HG03432 (cell line): ENCODE data around the gene GRID1.
A peak's percentile ranks its signal among the peaks of the same experiment; 100 is the strongest.
"Not testable (repeated sequence)": the region's sequence is repeated elsewhere in the genome, so short reads cannot be mapped to it uniquely, and the experiment has no call there.

Source experiments
- ATAC-seq: cut with Tn5 transposase; IDR thresholded peaks from one replicate; pipeline ENCODE4 v1.9.1; 2021; ENCODE audit warnings: mild to moderate bottlenecking, moderate library complexity; ENCODE audit not compliant: unreplicated experiment

The GRID1 gene

DNA sequence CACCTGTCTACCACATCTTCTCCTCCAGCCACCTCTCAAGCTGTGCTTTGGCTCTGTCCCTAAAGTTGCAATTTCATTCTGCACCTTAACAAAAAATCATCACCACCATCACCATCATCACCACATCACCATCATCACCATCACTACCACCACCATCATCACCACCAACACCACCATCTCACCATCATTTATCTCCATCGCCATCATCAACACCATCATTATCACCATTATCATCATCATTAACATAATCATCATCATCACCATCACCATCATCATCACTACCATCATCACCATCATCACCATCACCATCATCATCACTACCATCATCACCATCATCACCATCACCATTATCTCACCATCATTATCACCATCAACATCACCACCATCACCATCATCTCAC is 245.4 kb downstream of the GRID1 start:
- no peak for ATAC-seq

DNA sequence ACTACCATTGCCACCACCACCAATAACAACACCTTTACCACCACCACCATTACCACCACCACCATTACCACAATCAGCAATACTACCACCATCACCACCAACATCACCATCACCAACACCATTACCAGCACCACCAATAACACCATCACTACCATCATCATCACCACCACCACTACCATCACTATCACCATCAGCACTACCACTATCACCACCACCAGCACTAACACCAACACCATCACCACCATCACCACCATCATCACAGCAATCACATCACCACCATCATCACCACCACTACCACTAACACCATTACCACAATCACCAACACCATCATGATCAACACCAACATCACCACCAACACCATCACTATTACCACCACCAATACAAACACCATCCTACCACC is 249.5 kb downstream of the GRID1 start:
- ATAC-seq = no peak

DNA sequence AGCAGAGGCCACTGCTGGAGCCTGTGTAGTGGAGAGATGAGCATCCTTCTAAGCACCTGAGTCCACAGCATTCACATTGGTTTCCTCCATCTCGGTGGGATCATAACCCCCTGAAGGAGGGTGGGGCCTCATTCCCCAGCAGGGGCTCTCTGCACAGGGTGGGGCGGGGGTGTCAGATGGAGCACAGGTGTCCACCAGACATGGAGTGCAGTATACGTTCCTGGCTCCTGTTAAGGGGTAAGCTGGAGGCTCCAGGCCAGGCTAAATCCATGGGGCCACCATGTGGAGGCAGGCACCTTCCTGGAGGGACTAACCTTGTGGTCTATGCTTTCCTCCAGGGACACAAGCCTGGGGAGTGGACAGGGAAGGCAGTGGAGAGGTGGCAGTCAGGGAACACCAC is 252.6 kb downstream of the GRID1 start:
- no peak for ATAC-seq

DNA sequence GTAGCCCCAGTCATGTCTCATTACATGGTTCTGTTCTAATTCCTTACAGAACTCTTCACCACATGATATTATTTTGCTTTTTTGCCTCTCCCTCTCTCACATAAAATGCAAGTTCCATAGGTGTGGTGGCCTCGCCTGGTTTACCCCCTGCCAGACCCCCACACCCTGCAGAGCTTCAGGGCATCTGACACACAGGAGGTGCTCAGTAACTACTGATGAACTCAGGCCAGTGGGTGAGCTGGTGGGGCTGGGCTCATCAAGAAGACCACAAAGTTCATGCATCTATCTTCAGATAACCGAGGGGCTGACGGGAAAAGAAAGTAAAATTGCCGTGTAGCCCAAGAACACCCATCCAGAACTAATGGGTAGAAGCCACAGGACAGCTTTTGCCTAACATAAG is 253.1 kb downstream of the GRID1 start:
- ATAC-seq = no peak

DNA sequence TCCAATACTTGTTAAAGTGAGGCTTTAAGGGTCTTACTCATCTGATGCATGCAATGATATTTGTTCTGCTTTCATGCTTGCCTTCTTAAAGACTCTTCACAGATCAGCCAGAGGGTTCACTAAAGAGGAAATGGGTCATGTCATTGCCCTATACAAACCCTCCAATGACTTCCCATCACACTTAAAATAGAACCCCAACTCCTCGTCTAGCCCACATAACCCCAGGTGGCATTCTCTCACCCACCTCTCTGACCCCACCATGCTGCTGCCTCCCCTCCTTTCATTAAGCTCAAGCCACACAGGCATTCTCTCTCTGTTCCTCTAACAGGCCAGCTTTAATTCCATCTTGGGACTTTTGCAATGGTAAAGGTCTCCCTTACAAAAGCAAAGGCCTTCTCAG is 253.6 kb downstream of the GRID1 start:
- no peak for ATAC-seq

DNA sequence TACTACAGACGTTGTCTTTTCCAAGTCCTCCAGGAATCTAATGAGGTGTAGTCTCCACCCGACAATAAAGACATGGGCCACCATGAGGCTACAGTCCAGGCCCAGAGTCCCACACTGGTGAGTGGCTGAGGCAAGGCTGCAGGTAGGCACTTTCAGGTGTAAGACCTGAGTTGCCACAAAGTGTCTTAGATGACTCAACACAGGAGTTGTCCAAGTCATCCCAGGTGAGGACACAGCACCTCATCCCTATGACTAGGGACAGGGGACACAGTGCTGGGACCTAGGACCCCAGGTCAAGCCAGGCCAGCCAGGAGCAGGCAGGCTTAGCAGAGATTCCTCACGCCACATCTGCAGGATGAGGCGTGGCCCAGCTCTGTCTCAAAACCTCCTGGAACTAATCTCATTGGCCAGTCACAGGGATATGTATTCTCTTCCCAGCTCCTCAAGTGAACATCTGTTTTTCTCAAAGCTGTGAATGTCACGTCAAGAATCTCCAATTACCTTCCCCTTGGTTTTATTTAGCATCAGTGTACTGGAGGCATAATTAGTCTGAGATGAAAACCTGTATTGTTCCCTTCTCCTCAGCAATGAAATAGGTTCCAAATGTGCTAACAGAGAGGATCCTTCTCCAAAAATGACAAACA is 254.6 kb downstream of the GRID1 start:
- no peak for ATAC-seq

DNA sequence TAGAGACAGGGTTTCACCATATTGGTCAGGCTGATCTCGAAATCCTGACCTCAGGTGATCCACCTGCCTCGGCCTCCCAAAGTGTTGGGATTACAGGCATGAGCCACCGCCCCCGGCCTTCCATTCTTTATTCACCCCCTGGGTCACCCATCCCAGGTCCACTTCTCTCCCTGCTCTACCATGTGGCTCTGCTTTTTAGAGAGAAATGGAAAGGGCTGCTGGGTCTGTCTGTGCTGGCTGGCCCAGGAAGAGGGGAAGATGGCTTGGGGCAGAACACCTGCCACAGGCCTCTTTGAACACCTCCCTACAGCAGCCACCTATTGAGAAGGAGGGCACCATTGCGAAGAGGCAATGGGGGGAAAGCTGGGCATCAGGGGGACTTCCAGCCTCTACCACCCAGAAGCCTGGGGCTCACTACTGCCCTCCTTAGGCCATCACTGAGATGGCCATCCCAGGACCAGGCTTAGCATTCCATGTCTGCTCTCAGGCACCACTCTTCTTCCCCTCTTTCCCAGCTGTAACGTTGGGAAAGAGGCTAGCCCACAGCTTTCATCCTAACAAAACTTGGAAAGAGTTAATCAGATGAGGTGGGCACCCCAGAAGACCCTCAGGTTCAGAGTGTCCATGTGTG is 256.3 kb downstream of the GRID1 start:
- no peak for ATAC-seq

DNA sequence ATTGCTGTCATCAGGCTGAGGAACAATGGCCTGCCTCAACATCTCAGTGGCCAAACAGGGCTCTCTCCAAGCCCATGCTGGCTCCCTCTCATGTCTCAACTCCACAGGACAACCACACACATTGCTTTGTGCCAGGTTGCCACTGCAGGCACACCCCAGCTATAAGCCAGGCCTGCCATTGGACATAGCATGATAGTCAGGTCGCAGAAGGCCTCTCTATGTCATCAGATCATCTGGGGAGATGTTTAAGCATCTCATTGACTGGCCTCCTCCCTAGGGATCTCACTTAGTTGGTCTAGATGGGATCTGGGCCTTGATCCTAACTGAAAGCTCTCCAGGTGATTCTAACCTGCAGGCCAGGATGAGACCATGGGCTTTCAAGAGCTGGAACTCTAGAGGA is 257.2 kb downstream of the GRID1 start:
- no peak for ATAC-seq

DNA sequence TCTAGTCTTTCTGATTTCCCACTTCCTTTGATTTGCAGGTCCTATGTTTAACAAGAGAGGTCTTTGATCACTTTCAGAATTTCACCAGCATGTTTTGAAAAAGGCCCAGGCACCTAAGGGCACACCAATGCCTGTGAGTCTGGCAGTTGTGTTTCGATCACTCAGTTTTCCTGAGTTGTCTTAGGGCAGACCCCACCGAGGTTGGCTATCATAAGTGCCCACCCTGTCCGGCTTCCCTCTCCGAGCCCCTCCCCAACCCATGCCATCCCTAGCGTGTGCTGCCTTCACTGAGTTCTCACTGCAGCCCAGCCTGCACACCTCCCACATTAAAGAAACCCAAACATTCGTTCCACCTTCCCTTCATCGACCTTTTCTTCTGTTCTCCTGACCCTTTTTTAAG is 257.9 kb downstream of the GRID1 start:
- no peak for ATAC-seq

DNA sequence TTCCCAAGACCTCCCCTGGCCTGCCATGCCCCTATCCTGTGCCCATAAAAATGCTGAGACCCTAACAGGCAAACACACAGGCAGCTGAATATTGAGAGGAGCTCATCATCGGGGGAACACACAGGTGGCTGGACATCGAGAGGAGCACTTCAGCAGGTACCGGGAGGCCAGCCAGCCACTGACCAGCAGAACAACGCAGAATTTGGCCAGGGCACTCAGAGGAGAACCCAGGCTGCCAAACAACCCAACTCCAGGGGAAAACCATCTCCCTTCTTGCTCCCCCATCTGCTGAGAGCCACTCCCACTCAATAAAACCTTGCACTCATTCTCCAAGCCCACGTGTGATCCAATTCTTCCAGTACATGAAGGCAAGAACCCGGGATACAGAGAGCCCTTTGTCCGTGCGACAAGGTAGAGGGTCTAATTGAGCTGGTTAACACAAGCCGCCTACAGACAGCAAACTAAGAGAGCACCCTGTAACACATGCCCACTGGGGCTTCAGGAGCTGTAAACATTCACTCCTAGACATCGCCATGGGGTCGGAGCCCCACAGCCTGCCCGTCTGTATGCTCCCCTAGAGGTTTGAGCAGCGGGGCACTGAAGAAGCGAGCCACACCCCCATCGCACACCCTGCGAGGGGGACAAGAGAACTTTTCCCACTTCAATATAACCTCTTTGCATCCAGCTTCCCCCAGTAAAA is 258.8 kb downstream of the GRID1 start:
- ATAC-seq = not testable (repeated sequence)

DNA sequence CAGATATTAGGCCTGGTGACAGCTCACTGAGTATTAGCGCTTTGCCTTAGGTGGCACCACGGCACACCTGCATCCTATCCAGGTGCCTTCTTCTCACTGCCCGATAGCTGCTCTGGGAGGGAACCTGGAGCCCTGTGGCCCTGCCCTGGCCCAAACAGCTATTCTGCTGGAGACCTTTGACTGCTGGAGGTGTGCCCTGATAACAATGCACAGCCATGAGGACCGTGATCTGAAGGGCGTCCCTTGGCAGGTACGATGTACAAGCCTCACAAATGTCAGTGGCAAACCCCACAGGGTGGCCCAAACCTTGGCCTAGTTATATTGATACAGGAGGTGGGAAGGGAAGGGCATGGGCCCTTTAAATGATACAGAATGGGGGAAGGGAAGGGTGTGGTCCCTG is 259.5 kb downstream of the GRID1 start:
- no peak for ATAC-seq

DNA sequence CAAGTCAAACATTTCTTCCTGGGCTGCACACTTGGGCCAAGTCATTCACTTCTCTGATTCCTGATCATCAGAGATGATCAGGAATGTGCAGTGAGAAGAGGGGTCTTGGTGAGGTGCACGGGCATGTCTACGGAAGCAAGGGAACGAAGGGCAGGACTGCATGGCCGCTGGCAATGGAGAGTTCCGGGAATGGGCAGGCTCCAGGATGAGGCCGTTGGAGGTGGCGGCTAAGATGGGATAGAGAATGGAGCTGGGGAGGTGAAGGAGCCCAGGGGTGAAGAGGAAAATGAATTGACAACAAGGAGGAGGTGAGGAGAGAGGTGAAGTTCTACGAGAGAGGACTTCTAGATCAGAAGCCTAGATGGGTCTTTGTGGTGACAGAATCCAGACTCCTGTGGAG is 260.0 kb downstream of the GRID1 start:
- no peak for ATAC-seq

DNA sequence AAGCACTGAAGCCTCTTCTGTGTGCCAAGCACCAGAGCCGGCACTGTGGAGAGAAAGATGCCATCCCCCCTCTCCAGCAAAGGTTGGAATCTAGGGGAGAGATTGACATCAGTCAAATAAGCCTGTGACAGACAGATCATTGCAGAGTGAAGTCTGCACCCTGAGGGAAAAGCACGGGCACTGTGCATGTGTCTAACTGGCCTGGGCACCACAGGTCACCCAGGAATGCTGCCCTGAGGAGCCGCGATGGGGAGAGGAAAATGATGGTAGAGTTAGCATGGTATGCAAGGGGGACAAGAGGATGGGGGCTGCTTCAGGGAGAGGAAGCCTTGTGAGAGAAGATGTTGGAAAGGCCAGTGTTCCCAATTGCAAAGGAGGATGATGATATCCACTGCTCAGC is 261.0 kb downstream of the GRID1 start:
- ATAC-seq = no peak

DNA sequence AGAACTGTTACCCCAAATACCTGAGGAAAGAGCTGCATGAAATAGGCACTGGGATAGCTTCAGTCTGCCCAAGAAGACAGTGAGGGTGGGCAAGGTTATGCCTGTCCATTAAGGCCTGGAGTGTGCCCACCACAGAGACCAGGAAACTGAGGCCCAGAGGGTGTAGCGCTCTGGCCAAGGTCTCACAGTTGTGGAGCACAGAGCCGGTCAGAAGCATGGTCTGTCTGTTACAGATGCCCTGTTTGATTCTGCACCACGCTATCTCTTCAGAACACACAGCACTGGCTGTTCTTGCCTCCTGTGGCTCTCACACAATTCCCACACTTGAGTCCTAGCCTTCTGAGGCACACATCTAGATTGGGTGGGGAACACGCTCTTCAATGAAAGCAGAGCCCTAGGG is 261.4 kb downstream of the GRID1 start:
- no peak for ATAC-seq

DNA sequence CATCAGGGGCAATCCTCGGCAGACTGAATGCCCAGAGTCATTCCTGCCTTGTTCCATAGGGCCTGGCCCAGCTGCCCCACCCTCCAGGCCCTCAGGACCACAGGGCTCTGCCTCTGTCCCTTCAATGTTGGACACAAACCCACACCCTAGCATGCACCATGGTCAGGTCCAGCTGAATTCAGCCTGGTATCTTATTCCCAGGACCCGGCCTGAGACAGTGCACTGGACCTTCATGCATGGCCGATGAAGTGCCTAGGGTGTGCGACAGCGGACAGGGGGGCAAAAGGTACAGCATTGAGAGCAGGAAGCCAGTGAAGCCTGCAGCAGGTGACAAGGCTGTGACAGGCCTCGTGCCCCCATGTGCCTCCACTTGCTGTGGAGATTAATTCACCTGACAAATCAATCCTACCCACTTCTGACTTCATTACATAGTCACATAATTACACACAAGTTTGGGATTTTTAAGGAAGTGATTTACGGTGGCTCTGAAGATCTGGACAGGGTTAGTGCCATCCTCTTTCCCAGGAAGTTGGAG is 261.9 kb downstream of the GRID1 start:
- ATAC-seq = no peak

DNA sequence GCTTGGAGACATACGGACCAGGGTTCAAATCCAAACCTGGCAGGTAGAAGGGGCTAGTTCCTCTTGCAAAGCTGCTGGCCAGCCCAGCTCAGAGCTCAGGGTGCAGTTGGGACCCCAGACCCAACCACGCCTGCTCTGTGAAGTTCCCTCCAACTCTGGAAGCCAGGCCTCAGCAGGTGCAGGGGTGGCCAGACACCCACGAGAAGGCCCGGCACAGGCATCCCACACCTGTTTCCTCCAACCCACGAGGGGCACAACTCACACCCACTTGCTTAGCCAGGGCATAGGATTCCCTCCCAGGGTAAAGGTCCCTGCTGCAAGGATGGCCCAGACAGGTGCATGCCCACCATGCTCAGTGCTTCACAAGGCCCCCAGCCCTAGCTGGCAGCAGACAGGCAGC is 262.4 kb downstream of the GRID1 start:
- no peak for ATAC-seq

DNA sequence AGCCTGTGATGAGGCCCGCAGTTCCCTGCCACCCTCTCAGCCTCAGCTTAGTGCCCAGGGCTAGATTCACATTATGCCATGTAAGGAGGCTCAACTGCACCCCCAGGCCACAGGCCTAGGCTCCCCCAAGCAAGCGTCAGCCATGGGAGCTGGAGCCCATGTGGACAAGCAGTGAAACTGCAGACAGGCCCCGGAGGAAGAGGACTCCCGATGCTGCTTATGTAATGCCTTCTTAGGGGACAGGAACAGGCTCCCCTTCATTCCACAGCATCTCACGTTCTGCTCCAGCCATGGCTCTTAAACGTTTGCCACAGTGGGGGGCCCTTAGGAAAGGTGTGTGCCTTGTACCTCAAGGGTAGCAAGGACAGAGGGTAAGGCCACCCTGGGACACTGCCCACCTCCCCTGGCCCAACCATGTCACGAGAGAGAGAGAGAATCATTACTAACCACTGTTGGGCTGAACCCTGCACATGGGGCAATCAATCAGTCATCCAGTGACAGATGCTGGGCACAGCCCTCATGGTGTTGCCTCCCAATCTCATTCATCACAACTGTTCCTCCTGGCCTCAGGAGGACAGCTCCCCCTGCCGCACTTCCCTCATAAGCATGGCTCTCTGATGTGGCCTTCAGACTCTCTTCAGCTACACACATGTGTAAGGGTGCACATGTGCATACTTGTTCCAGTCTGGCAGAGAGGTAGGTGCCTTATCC is 263.0 kb downstream of the GRID1 start:
- ATAC-seq = no peak

DNA sequence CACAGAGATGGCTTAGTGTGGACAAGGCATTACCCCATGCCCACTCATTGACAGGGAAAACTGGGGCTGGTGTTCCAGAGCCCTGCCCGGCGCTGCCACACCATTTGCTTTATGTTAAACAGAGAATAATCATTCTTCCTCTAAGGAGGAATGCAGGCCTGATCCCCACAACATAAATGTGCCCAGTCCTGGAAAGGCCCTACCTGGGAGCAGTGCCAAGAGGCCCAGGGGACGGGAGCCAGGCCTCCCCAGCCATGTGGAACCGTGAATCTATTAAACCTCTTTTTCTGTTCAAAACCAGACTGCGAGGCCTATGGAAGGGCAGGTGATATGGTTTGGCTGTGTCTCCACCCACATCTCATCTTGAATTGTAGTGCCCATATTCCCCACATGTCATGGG is 264.1 kb downstream of the GRID1 start:
- ATAC-seq = no peak

DNA sequence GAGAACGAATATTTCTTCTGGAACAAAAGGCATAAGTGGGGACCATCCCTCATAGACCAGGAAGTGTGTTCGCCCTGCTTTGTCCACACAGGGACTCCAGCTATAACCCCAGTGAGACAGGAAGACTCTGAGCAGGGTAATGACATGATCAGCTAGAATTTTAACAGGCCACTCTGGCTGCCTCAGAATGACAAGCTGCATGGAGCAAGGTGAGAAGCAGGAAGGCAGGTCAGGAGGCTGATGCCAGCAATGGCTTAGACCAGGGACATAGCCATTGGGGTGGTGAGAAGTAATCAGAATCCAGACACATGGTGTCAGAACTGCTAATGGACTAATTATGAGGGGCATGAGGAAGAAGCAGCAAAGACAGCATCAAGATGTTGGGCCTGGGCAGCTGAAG is 264.6 kb downstream of the GRID1 start:
- ATAC-seq = no peak

DNA sequence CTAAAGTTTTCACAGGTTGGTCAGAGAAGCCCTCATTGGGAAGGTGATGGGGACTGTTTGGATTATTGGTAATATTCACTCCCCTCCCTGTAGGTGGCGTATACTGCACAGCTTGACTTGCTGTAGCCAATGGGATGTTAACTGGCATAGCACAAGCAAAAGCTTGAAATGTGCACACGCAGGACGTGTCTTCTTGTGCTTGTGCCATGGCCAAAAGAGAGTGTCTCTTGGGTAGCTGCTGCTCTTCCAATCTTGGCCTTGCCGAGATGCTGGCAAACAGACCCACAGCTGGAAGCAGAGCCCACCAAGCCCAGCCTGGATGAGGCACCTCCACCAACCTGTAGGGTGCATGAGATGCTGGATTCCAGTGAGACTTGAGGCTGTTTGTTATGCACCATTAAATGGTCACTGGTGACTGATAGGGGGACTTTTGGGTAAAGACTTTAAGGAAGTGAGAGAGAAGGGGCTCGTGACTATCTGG is 266.0 kb downstream of the GRID1 start:
- peak; percentile 84 for ATAC-seq

DNA sequence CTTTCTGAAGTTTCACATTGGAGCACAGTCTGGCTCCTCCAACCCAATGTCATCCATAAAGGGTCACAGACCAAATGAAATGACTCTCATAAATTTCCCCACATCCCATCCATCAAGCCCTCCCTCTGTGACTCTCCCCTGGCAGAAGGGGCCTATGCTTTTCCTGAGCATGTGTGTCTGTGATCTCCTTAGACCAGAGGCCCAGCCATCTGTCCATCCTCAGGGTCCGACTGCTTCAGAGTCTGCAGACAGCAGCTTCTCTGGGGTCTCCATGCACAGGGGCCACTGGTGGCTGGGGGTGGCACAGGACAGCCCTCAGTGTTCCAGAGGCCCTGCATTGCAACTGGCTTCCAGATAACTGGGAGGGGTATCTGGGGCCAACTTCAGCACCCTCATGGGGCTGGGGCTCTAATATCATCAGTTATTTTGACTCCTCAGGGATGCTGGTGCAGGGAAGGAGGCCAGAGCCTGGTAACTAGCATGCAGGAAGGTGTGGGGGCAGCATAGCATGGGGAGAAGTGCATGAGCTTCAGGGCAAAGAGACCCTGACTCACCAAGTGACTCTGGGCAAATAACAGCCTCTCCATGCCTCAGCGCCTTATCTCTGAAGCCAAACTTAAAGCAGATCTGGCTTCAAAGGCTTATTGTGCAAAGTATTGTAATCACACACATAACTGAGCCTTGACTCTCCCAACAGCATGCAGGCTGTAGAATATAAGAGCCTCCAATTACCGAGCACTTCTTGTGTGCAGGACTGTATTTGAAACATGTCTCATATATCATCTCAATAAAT is 266.9 kb downstream of the GRID1 start:
- ATAC-seq = no peak
